EL (cell line): ENCODE measurements around the gene TP53AIP1.
"Not testable (repeated sequence)": the region's sequence is repeated elsewhere in the genome, so short reads cannot be mapped to it uniquely, and the experiment has no call there.

ENCODE experiments used
- DNase-seq: peaks from one replicate; pipeline ENCODE4 v3.0.0-alpha.2; 2016

TP53AIP1 gene

DNA sequence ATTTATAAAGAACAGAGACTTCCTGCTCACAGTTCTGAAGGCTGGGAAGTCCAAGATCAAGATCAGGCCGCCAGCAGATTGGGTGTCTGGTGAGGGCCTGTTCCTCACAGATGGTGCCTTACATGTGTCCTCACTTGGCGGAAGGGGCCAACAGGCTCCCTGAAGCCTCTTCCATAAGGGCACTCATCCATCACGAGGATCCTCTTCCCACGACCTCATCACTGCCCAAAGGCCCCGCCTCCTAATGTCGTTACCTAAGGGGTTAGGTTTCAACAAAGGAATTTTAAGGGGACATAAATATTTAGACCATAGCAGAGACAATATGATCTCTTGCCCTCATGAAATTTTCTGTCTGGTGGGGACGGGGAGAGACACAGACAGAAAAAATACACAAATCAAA is 18.6 kb downstream of the TP53AIP1 start:
- DNase-seq: no peak

DNA sequence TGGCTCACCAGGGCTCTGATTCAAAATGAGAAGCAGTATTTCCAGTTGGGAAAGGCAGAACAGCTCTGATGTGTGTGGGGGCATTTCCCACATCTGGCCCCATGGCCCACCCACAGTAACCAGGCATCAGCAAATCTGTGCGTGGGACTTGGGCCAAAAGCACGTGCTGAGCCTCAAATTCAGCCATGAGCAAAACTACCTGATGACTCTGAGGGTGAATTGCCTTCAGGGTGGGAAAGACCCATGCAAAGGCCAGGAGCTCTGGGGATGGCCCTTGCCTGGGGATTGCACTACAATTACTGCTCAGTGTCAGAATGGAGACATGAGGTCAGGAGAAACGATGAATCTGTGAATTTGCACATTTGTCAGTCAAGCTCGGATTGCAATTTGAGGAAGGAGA is 20.9 kb downstream of the TP53AIP1 start:
- DNase-seq: no peak

DNA sequence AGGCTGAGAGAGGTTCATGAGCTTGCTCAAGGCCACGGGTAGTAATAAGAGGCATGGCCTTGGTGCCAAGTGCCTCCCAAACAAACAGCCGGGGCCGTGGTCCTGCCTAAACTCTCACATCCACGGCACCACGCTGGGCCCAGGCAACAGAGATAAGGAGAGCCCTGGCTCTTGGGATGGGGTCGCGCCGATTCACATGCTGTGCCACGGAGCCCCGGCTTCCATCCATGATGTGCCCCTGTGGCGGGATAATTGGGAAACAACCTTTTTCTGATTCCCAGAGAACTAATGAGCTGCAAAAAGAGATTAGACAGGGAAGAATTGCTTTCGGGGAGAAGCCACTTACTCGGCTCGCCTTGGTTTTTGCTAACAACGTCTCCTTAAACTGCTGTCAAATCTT is 22.0 kb downstream of the TP53AIP1 start:
- DNase-seq: no peak

DNA sequence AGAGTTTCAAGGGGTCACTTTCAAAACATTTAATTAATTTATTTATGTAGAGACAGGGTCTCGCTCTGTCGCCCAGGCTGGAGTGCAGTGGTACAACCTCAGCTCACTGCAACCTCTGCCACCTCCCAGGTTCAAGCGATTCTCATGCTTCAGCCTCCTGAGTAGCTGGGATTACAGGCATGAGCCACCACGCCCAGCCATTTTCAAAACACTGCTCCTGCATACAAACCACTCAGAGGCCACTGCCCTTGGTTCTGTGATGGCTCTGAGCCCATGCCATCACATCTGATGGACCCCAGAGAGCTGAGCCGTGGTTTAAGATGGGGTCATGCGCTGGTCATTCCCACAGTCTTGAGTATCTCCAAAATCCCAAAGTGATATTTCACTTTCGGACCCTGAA is 23.0 kb downstream of the TP53AIP1 start:
- DNase-seq: not testable (repeated sequence)

DNA sequence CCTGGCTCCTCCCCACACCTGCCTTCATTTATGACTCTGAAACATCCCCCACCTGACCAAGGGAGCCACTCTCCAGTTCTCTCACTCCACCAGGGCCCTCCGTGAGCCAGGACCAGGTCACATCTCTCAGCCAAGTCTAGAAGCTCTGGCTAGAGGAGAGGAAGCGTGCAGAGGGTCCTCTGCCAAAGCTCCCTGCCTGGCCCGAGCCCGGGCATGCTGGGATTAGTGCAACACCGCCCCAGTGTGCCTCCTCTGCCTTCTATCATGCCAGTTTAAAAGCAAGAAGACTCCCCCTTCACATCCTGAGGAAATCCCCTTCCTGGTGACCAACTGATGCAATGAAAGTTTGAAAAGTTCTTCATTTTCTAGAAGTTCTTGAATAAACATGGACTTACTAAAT is 23.5 kb downstream of the TP53AIP1 start:
- DNase-seq: no peak

DNA sequence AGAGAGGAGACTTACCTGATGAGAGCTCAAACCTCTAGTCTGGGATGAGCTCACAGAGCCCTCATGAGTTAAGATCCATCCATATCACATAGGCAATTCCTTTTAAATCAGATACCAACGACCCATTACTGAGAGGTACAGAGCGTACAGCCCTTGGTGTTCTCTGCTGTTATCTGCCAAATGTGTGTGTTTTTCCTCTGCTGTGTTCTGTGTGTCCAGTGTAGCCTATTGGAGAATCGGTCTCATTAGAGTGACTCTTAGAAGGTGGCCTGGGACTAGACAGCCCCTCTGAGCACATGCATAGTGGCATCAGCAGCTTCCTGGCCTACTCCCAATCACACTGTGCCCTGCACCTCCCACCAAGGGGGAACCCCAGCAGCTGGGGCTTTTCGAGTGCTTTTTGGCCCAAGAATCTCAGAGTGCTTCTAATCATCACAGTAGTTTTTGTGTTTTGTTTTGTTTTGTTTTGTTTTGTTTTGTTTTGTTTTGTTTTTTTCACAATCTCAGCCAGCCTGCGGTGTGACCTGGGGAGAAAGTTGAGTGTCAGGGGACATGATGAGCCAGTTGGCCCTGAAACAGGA is 25.4 kb downstream of the TP53AIP1 start:
- no peak for DNase-seq

DNA sequence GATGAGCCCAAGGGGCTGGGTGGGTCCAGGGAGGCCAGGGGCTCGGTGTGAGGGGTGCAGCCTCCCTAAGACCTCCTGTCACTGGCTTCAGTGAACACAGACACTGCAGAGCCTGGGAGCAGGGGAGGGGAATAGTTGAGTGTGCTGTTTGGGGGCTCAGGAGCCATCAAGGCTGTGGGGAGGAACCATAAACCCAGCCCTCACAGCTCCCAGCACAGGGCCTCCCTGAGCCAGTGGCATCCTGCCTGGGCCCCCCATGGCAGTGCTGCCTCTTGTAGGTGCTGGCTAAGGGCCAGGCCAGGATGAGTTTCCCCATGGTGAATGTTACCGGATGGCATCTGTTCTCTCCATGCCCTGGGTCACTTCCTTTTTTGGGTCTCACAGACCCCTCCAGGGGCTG is 26.0 kb downstream of the TP53AIP1 start:
- no peak for DNase-seq

DNA sequence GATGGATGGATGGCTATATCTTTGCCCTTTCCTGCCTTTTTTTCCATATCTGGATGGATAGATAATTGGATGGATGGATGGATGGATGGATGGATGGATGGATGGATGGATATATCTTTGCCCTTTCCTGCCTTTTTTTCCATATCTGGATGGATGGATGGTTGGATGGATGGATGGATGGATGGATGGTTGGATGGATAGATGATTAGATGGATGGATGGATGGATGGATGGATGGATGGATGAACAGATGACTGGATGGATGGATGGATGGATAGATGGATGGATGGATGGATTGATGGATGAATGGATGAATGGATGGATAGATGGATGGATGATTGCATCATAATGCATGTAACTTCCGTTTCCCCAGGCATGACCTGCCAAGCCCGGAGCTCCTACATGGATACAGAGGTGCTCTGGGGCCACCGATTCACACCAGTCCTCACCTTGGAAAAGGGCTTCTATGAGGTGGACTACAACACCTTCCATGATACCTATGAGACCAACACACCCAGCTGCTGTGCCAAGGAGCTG is 26.6 kb downstream of the TP53AIP1 start:
- no peak for DNase-seq

DNA sequence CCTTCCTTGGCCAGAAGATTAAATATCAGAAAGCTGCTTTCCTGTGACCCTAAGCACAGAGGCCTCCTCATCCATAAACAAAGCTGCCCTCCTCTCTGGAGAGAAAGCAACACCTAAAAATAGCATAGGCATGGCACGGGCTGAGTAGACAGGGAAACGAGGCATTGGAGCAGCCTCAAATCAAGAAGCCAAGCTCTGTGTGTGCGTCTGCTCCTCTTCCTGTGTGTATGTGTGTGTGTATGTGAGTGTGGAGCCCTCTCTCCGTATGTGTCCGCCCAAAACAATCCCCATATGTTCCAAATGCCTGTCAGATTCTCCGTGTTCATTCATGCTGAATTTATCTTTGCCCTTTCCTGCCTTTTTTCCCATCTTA is 27.5 kb downstream of the TP53AIP1 start:
- no peak for DNase-seq

DNA sequence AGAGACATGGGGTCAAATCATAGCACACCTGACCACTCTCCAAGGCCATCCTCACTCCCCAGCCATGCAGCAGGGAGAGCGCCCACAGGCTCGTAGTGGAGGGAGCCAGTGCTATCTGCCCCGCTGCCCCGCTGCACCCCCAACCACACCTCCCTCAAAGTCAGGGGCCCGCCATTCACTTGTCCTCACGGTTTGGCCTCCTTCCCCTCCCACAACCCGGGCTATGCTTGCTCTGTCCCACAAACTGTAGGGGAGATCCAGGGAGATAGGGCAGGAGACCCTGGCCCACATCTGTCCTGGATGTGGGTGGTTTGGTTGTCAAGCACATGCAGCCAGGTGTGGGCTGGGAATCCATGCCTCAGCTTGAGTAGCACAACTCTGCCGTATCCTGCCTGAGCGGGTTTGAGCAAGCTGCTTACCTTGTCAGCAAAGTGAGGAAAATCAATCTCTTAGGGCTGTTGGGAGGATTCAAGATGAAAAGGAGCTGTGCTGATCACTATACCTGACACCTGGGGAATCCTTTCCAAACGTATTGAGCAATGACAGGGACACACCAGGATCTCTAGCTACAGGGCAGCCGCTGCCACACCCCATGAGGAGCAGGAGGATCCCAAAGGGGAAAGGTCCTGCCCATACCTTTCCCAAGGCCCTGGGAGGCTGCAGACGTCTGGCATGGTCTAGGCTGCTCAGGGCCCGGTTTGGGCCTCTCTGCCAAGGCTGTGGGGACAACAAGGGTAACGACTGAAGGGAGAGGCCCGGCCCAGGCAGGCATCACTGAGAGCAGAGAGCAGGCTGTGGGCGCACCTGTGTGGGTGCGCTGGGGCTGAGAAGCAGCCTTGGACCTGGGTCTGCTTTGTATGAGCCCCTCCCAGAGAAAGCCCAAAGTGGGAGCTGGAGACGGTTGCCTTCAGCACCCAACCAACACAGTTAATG is 28.2 kb downstream of the TP53AIP1 start:
- DNase-seq: no peak

DNA sequence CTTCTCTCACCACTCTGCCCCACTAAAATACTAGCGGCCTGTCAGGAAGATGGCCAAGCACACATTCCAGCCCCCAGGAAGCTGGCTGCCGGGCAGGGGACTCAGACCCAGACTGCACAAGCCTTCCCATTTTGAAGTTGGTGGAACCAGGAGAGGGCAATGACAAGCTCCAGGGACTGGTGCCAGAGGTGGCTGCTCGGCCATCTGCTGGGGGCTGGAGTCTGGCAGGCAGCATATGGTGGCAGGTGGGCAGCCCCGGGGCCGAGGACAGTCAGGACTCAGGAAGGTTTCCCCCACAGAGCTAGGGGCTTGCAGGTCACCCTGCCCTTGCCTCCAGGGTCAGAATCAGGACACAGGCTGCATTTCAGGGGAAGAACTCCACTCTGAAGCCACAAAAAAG is 28.9 kb downstream of the TP53AIP1 start:
- DNase-seq: no peak

DNA sequence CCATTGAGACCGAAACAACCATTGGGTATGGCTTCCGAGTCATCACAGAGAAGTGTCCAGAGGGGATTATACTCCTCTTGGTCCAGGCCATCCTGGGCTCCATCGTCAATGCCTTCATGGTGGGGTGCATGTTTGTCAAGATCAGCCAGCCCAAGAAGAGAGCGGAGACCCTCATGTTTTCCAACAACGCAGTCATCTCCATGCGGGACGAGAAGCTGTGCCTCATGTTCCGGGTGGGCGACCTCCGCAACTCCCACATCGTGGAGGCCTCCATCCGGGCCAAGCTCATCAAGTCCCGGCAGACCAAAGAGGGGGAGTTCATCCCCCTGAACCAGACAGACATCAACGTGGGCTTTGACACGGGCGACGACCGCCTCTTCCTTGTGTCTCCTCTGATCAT is 31.0 kb downstream of the TP53AIP1 start:
- no peak for DNase-seq

DNA sequence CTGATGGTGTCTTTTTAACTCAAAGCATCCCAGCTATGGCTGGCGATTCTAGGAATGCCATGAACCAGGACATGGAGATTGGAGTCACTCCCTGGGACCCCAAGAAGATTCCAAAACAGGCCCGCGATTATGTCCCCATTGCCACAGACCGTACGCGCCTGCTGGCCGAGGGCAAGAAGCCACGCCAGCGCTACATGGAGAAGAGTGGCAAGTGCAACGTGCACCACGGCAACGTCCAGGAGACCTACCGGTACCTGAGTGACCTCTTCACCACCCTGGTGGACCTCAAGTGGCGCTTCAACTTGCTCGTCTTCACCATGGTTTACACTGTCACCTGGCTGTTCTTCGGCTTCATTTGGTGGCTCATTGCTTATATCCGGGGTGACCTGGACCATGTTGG is 31.4 kb downstream of the TP53AIP1 start:
- no peak for DNase-seq

DNA sequence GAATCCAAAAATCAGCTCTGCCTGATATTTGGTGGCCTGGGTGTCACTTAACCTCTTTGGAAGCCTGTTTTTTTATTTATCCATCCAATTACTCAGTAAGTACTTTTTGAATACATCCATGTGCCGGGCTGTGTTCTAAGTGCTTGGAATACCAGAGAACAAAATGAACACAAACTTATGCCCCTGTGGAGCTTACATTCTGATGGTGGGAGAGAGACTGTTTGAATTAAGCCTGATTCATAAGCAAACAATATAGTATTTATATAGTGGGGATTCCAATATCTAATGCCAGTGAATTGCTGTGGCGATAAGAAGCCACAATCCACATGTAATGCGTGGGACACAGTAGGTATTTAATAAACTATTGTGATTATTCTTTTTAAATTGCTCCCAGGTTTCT is 32.1 kb downstream of the TP53AIP1 start:
- DNase-seq: no peak

DNA sequence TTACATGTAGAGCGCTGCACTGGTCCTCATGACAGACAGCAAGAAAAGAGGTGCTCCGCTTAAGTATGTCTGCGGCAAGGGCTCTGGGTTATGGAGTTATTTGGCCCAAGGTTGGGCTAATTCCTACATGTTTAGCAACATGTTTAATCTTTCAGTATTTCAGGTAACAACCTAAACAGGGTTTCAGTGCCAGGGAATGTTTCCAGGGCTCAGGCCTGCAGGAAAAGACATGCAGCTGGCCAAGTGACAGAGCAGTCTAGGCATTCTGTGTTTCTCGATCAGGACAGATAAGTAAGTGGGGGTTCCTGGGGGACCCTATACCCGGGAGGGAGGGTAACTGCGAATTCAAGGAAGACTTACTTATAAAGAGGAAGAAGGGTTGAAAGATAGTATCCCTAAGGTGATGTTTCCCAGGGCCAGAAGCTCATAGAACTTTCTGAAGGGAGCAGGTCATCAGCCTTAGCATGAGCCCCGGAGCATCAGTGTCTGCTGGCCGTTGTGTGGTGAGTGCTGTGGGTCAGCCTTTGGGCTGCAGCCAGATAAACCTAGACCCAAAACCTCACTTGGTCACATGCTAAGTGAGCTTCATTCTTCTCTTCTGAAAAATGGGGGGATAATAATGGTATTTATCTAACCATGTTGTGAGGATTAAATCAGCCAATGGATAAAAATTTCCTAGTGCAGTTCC is 33.1 kb downstream of the TP53AIP1 start:
- no peak for DNase-seq

DNA sequence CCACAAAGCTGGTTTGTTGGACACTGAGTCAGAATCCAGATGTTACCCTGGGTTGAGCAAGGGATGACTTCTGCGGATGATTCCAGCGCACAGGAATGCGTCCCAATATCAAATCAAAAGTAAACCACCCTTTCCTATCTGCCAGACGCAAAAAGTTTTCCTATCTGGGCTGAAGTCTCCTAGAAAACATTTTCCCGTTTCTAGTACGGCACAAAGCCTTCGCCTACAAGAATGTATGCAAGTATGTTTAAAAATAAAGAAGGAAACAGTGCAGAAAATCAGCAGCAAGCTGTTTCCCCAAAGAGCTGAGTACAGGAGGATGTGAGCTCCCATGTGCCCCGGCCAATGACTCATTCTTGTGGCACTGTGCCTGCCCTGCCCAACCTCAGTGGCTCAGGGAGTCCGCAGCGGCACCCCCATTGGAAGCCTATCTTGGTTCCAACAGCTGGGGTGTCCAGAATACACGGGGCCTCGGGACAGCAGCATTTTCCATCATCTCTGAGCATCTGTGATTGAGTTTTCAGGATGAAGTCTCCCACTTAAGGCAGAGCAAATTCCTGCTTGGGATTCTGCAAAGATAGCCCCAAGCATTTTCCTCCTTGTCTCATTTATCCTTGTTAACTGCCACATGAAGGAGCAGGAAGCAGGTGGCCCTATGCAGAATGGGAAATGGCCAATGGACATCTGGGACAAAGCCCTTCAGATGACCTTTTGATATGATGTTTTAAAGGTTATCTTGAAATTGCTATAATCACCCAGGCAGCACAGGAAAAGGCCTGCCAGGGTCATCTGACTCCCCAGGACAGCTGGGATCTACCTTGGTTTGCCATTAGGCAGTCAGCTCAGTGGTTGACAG is 34.1 kb downstream of the TP53AIP1 start:
- peak; percentile 85 for DNase-seq

DNA sequence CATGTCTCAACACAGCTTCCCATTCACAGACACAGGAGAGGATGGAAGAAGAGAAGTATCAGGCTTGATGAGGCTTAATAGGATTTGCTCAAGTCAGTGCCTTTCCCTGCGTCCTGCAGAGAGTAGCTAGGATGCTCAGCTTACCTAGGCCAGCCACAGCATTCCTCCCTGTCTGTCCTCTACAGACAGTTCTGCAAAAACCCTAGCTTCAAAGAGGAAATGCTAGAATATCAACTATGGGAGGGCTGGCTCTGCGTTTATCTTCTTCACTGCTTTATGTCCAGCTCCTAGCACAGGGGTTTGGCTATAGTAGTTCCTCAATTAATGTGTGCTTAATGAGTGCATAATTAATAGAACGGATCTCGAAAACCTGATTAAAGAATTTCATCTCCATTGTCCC is 35.1 kb downstream of the TP53AIP1 start:
- no peak for DNase-seq

DNA sequence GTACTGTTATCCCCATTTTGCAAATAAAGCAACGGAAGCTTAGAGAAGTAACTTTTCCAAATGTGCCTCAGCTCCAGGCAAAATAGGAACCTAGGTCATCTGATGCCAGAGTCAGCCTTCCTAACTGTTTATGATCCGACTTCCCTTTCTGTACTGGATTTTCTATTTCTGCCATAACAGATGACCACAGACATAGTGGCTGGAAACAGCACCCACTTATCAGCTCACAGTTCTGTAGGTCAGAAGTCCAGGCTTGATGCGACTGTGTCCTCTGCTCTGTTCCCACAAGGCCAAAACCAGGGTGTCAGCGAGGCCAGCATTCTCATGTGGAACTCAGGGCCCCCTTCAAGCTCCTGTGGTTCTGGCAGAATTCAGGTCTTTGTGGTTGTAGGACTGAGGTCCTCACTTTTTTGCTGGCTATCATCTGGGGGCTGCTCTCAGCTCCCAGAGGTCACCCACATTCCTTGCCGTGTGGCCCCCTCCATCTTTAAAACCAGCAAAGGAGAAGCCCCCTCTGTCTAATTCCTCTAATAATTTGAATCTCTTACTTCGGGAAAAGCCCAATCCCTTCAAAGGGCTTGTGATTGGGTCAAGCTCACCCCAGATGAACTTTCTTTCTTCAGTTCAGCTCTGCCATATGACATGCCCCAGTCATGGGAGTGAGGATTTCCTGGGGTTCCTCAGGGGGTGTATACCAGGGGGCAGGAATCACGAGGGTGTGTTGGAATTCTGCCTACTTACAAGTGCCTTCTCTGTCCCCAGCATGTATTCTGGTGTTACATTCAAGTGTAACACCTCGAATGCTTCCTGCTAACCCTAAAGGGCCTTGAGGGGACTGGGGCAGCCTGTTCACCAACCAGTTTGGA is 36.3 kb downstream of the TP53AIP1 start:
- no peak for DNase-seq

DNA sequence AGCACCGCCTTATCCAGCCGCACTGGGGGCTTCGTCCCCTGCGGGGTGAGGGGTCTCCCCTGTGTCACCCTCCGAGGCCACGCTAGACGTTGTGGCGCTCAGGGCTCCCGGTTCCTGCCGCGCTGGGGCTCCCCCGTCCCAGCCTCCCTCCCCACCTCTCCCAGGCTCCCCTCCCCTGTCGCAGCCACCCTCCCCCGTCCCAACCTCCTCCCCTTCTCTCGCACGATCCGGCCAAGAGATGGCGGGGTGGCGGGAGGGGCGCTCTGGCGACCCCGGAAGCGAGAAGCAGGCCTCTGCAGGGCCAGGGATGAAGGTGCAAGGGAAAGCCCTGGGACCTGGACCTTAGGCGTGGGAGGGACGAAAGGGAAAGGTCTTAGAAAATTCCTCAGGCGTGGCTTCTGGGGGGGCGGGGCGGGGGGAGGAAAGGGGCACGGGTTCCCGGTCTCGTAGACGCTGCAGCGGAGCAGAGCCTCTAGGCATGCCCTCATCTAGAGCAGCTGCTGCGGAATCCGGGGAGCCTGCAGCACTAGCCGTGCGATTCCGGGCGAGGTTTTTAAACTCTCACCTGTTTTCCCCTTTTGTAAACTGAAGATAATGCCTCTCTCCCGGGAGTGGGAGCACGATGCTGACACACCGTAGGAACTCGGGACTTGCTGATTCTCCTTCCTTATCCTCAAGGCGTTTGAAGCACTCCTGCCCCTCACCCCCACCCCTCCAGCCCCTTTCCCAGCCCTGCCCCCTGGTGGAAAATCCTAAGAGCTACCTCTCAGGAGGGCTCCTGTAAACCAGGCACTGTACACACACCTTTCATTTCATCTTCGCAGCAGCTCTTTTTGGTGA is 37.1 kb downstream of the TP53AIP1 start:
- peak; percentile 57 for DNase-seq

DNA sequence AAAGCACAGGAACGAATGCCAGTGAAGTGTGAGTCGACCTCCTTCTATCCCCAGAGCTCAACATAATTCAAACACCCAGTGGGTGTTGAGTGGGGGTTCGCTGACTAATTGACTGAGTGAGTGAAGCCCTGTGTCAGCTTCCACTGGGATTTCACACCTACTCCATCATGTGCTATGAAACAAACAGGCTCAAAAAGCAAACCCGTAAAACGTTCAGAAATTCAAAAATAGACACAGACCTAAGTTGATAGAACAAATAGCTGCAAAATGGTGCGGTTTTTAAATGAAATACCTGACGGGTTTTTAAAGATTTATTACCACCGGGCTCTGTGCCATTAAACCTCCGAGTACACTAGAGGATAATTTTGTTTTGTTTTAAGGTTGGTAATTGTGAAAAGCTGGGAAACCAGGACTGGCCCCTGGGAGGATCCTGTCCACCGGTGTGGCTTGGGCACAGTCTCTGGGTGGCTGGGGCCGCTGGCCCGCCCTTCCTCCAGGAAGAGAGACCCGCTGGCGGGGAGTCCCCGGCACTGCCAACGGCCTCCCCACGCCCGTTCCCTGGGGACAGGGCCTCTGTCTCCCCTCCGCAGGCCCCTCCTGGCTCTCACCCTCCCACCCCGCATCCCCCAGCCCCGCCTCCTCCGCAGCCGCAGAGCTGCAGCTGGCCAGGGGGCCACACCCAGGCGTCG is 37.9 kb downstream of the TP53AIP1 start:
- DNase-seq: peak; percentile 19
